HuH-7 (cell line): ENCODE measurements around the gene KBTBD4.
"Not testable (repeated sequence)": the region's sequence is repeated elsewhere in the genome, so short reads cannot be mapped to it uniquely, and the experiment has no call there.

ENCODE experiments used
- DNase-seq: peaks from one replicate; pipeline ENCODE4 v3.0.0; 2011; ENCODE audit warnings: low spot score

KBTBD4 gene

DNA sequence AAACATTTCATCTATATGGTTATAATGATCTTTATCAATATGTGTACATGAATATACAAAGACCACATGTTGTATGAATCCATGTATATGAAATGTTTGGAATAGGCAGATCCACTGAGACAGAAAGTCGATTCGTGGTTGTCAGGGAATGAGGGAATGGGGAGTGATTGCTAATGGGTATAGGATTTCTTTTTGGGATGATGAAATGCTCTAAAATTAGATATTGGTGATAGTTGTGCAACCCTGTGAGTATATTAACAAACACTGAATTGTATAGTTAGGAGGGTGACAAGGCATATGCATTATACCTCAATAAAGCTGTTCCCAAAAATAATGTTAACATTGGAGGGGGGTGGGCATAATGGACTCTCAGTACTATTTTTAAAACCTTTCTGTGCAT, 18.3 kb downstream of the KBTBD4 start:
- DNase-seq: no peak

DNA sequence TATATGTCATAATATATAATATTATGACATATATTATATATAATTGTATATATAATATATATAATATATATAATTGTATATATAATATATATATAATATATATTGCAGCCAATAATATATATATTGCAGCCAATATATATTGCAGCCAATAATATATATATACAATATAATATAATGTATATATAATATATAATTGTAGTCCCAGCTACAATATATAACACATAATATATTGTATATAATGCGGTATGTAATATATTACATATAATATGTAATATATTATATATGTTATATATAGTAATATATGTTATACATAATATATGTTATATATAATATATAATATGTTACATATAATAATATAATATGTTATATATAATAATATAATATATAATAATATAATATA, 20.1 kb downstream of the KBTBD4 start:
- DNase-seq: no peak

DNA sequence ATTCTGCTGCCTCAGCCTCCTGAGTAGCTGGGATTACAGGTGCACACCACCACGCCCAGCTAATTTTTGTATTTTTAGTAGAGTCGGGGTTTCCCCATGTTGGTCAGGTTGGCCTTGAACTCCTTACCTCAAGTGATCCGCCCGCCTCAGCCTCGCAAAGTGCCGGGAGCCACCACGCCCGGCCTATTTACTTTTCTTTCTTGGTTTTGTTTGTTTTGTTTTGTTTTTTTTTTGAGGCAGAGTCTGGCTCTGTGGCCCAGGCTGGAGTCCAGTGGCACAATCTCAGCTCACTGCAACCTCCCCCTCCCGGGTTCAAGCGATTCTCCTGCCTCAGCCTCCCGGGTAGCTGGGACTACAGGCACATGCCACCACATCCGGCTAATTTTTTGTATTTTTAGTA, 21.8 kb downstream of the KBTBD4 start:
- not testable (repeated sequence) for DNase-seq

DNA sequence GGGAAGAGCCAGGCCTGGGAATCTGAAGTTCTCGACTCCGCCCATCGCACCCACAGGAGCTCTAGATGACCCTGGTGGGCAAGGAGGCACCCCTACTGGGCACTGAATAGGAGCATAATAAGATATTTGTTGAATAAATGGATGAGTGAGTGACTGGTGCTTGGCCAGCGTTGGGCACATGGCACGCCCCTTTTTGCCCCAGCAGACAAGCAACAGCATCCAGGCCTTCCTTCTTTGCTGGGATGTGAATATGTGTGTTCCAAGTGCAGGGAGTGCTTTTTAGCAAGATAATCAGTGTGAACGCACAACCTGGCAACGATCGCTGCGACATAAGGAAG, 25.4 kb downstream of the KBTBD4 start:
- no peak for DNase-seq

- DNase-seq: peak; percentile 80
Measured at GRCh38 chr11:47552566-47553405, 26.0 kb downstream of the KBTBD4 start, which contains the start of gene CELF1. Gene CELF1, minus strand, starts transcription at chr11:47553132. Its CDS starts 53,609 bp downstream, at chr11:47499523.

DNA sequence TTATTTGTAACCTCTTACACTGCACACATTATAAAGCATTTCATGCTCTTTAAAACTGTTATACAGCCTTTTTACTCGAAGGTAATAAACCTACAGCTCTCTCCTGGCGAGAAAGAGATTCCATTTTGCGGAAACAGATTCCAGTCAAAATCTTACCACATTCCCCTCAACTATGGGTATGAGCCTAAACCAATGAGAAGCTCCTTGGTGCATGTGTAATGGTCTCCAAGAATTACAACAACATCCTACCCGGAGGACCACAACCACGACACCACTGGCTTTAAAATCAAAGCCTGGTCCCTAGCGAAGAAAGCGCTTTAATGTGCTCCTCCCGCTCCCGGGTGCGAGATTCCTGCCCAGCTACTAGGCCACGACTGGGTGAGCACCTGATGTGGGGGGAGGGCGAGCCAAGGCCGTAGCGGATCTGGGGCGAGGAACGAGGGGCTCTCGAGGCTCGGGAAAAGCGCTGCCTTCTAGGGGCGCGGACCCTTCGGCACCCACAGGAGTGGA, 26.7 kb downstream of the KBTBD4 start:
- DNase-seq: peak; percentile 23

DNA sequence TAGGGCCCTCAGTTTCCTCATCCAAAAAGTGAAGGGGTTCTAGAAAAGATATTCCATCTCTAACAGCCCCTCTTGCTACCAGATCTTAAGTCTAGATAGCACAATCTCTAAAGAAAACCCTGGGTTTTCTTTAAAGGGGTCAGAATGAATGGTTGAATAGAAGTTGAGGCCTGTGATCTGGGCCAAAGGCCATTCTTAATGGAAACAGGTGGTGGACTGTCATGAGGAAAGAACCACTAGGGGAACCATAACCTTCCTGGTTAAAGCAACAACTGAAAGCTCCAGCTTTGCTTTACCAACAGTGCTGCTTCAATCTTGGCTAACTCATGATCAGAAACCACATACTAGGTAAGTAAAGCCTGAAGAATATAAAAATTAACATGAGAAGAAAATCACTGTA, 27.7 kb downstream of the KBTBD4 start:
- peak; percentile 39 for DNase-seq

- no peak for DNase-seq
Measured at GRCh38 chr11:47550288-47551047, 28.3 kb downstream of the KBTBD4 start.

DNA sequence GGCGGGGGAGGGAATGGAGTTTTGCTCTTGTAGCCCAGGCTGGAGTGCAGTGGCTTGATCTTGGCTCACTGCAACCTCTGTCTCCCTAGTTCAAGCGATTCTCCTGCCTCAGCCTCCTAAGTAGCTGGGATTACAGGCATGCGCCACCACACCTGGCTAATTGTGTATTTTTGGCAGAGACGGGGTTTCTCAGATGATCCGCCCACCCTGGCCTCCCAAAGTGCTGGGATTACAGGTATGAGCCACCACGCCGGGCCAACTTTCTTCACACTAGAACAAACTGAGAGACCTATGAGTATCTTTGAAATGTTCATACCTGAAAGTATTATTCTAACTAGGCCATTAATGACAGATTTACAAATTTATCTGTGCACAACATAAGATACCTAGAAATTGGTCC, 32.5 kb downstream of the KBTBD4 start:
- DNase-seq: not testable (repeated sequence)

GRCh38 chr11:47545298-47545697, 33.5 kb downstream of the KBTBD4 start:
- DNase-seq: no peak

- DNase-seq: no peak
Measured at GRCh38 chr11:47541070-47541469, 37.7 kb downstream of the KBTBD4 start.

- no peak for DNase-seq
Measured at GRCh38 chr11:47539681-47540039, 39.1 kb downstream of the KBTBD4 start.

DNA sequence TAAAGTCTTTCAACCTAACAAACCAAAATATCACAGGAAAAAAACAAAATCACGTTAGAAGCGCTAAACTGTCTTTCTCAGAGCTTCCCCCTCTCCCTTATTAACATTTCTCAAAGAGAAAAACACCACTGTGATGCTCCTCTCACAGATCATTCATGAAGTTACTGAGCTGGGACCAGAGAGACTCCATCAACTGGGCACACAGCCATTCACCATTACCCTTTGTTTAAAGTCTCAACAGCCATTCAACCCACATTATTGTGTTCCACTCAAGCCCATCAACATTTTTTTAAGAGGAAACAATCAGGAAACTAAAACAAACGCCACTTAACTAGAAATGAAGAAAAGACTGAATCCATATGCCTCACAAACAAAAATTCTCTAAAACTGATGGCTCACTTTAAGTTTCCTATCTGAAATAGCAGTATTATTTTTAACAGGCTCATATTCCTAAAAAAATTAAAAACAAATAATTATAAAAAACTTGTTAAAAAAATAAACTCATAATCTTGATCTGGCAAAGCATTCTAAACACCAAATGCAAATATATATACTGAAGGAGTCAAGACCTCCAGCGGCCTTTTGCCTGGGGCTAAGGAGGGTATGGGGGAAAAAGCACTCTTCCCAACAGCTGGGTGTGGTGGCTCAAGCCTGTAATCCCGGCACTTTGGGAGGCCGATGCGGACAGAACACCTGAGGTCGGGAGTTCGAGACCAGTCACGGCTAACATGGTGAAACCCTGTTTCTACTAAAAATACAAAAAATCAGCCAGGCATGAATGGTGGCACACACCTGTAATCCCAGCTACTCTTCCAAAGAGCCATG, 39.8 kb downstream of the KBTBD4 start:
- no peak for DNase-seq

GRCh38 chr11:47536915-47537314, 41.9 kb downstream of the KBTBD4 start:
- no peak for DNase-seq

GRCh38 chr11:47534704-47535251, 44.0 kb downstream of the KBTBD4 start:
- no peak for DNase-seq

DNA sequence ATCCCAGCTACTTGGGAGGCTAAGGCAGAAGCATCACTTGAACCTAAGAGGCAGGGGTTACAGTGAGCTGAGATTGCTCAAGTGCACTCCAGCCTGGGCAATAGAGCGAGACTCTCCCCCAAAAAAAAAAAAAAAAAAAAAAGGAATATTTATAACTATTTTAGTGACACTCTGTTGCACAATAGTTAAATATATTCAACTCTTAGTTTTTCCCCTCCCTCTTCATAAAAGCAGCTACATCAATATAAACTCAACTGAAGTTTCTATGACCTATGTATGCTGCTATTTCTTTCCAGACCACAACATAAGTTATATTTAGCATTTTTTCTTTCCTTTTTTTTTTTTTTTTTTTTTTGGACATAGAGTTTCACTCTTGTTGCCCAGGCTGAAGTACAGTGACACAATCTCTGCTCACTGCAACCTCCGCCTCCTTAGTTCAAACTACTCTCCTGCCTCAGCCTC, 45.0 kb downstream of the KBTBD4 start:
- DNase-seq: no peak

DNA sequence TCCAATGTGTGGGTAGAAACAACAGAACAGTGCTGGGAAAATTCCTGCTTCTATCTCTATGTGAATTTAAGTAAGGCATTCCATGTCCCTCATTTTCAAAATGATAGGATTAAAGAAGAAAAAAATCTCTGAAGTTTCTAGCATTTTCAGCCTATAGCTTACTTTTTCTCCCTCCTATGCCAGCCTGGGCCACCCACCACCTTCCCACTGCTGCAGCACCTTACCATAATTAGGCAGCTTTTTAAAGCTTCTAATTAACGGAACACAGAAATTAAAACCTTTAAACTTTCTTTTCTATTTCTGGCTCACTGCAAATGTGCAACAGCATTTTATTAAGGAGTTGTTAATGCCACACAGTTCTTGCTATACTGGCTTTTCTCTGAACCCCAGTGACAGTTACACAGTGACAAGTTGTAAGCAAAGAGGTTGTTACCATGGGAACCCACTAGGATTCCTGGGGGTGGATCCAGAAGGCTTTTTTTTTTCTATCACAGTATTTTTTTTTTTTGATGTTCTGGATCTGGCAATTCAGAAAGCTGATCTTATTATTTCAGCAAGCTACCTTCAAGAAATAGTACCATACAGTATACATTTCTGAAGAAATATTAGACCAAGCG, 46.1 kb downstream of the KBTBD4 start:
- no peak for DNase-seq

DNA sequence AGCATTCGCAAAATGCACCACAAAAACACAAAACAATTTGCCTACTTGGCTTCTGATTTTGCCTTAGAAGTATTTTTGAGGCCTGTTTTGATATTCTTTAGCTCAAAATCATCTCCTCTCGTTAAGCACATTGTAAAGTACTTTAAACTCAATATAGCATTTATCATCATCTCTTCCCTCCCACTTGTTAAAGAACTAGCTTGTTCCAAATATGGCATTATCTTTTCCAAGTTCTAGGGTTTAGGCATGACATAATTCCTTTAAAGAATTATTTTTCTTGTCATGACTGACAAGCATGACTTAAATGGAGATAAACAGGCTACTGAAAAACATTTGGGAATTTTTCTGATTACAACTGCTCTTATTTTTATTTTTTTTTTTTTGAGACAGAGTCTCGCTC, 47.1 kb downstream of the KBTBD4 start:
- no peak for DNase-seq

- not testable (repeated sequence) for DNase-seq
Measured at GRCh38 chr11:47530721-47531120, 48.0 kb downstream of the KBTBD4 start.

- no peak for DNase-seq
Measured at GRCh38 chr11:47529951-47530350, 48.8 kb downstream of the KBTBD4 start.

DNA sequence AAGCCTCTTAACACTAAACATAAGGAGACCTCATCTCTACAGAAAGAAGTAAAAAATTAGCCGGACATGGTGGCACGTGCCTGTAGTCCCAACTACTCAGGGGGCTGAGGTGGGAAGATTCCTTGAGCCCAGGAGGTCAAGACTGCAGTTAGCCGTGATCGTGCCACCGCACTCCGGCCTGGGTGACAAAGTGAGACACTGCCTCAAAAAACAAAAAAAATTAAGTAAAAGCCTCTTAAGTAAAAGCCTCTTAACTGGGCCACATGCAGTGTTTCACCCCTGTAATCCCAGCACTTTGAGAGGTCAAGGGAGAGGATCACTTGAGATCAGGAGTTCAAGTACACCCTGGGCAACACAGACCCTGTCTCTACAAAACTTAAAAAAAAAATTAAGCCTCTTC, 51.6 kb downstream of the KBTBD4 start:
- DNase-seq: no peak
